Brain microvascular endothelial cell (primary cell): ENCODE measurements around the gene APBA2.
A peak's percentile ranks its signal among the peaks of the same experiment; 100 is the strongest.

Experiments used
- DNase-seq: peaks from one replicate; pipeline ENCODE4 v3.0.0-alpha.2; 2020
- H3K27ac ChIP-seq: fragments of 250-450 bp; sonication (Bioruptor Pico); 2 replicates; pipeline ENCODE4 v1.5.1; 2020; ENCODE audit warnings: mild to moderate bottlenecking, moderate library complexity
- H3K27me3 ChIP-seq: fragments of 250-450 bp; sonication (Bioruptor Pico); replicated peaks from 2 replicates; pipeline ENCODE4 v1.5.1; 2020; ENCODE audit warnings: mild to moderate bottlenecking
- H3K36me3 ChIP-seq: fragments of 250-450 bp; sonication (Bioruptor Pico); replicated peaks from 2 replicates; pipeline ENCODE4 v1.5.1; 2020; ENCODE audit warnings: mild to moderate bottlenecking
- H3K4me3 ChIP-seq: 2 replicates; pipeline ENCODE4 v1.5.1; 2011; ENCODE audit warnings: low read depth, mild to moderate bottlenecking, control low read depth, low read length, moderate library complexity
- CTCF ChIP-seq: IDR thresholded peaks from 2 replicates; pipeline ENCODE4 v1.5.1; 2011; ENCODE audit warnings: low read depth, mild to moderate bottlenecking, moderate library complexity, low read length, control low read depth, inconsistent platforms; ENCODE audit errors: missing control alignments
- in situ Hi-C: cut with HindIII; loops from 2 replicates; pipeline ENCODE4 v1.10.0; 2017; ENCODE audit warnings: low sequenced_read_pairs, low pct_ligation_motif_present

Gene APBA2

GRCh38 chr15:28912422-28912821 is 26.6 kb downstream of the APBA2 start:
- Histone ChIP-seq H3K36me3 (no peaks in the 10 kb centered on the region), H3K27me3 (no peaks in the 10 kb centered on the region), H3K4me3 (no peak overlapping the region), H3K27ac (no peak overlapping the region)
- DNase-seq, result no peak
- TF ChIP-seq CTCF, result no peak
- in situ Hi-C loops, result no loop called here

GRCh38 chr15:28913171-28913765 is 27.5 kb downstream of the APBA2 start:
- no peak for DNase-seq
- in situ Hi-C loops, result no loop called here
- peak; percentile 54 for TF ChIP-seq CTCF
- Histone ChIP-seq H3K27me3 (no peaks in the 10 kb centered on the region), H3K36me3 (no peaks in the 10 kb centered on the region), H3K27ac (no peak overlapping the region), H3K4me3 (no peak overlapping the region)

GRCh38 chr15:28914046-28914445 is 28.3 kb downstream of the APBA2 start:
- Histone ChIP-seq H3K27ac (no peak overlapping the region), H3K36me3 (no peaks in the 10 kb centered on the region), H3K27me3 (no peaks in the 10 kb centered on the region), H3K4me3 (no peak overlapping the region)
- in situ Hi-C loops, result no loop called here
- no peak for TF ChIP-seq CTCF
- no peak for DNase-seq

- DNase-seq, result no peak
- H3K4me3 ChIP-seq, result no peak overlapping the region
- in situ Hi-C loops, result no loop called here
- no peaks in the 10 kb centered on the region for H3K27me3 ChIP-seq
- TF ChIP-seq CTCF, result no peak
- no peaks in the 10 kb centered on the region for H3K36me3 ChIP-seq
- H3K27ac ChIP-seq, result no peak overlapping the region
Measured at GRCh38 chr15:28914483-28915023, 28.8 kb downstream of the APBA2 start.

GRCh38 chr15:28915041-28915810 is 29.5 kb downstream of the APBA2 start:
- TF ChIP-seq CTCF, result no peak
- H3K36me3 ChIP-seq, result no peaks in the 10 kb centered on the region
- H3K27me3 ChIP-seq, result no peaks in the 10 kb centered on the region
- no peak overlapping the region for H3K4me3 ChIP-seq
- in situ Hi-C loops, result no loop called here
- no peak for DNase-seq
- no peak overlapping the region for H3K27ac ChIP-seq

- H3K27me3 ChIP-seq, result no peaks in the 10 kb centered on the region
- H3K36me3 ChIP-seq, result no peaks in the 10 kb centered on the region
- no peak overlapping the region for H3K4me3 ChIP-seq
- DNase-seq, result no peak
- no peak for TF ChIP-seq CTCF
- no peak overlapping the region for H3K27ac ChIP-seq
- in situ Hi-C loops, result no loop called here
Measured at GRCh38 chr15:28915935-28916334, 30.2 kb downstream of the APBA2 start.
